IMR-90 (cell line): ENCODE results near the gene FAT2. TPM values are rescaled to one million over a fixed set of nuclear protein-coding genes. Genes with fewer than 3 reads are reported as not detected.

ENCODE experiments used
- ATAC-seq: fragments of 200-7000 bp; cut with Tn5 transposase; 2 replicates; pipeline ENCODE4 v1.9.1; 2020; ENCODE audit warnings: low read depth, mild to moderate bottlenecking, moderate library complexity
- BruUV-seq: library from RNA; stranded (reverse); fragments of 400-500 nt; replicated peaks from 2 replicates; lab custom pipeline; 2021; lab: Mats Ljungman, UMichigan
- CTCF ChIA-PET: fragments of 300-600 bp; formaldehyde crosslinking; extraction: SDS; loops from one replicate; lab custom pipeline; 2021; ENCODE audit warnings: antibody characterized with exemption; lab: Yijun Ruan, JAX
- POLR2A ChIA-PET: fragments of 300-600 bp; sonication (Branson Sonifier 250); formaldehyde crosslinking; loops from one replicate; lab custom pipeline; 2022; ENCODE audit warnings: antibody characterized with exemption; ENCODE audit not compliant: unreplicated experiment; lab: Charles Lee
- DNase-seq: peaks from one replicate; pipeline ENCODE4 v3.0.0; 2013
- H2AFZ ChIP-seq: replicated peaks from 2 replicates; pipeline ENCODE3; 2013; ENCODE audit warnings: low read length, mild to moderate bottlenecking; ENCODE audit not compliant: poor library complexity
- H2AK5ac ChIP-seq: 2 replicates; pipeline ENCODE4 v1.6.1; 2013; ENCODE audit warnings: low read depth, low read length, inconsistent platforms
- H2AK9ac ChIP-seq: replicated peaks from 2 replicates; pipeline ENCODE3; 2013; ENCODE audit warnings: mild to moderate bottlenecking, low read depth, low read length, moderate library complexity; ENCODE audit not compliant: poor library complexity
- H2BK120ac ChIP-seq: 2 replicates; pipeline ENCODE4 v1.6.1; 2013; ENCODE audit warnings: low read depth, low read length, inconsistent platforms
- H2BK15ac ChIP-seq: 3 replicates; pipeline ENCODE4 v1.6.1; 2013; ENCODE audit warnings: low read depth, low read length, inconsistent platforms
- H2BK20ac ChIP-seq: 2 replicates; pipeline ENCODE4 v1.6.1; 2013; ENCODE audit warnings: low read depth, mild to moderate bottlenecking, inconsistent platforms, low read length, moderate library complexity
- H2BK5ac ChIP-seq: 2 replicates; pipeline ENCODE4 v1.6.1; 2013; ENCODE audit warnings: mild to moderate bottlenecking, low read depth, low read length, inconsistent platforms; ENCODE audit not compliant: poor library complexity, severe bottlenecking
- H3K14ac ChIP-seq: replicated peaks from 2 replicates; pipeline ENCODE4 v1.6.1; 2013; ENCODE audit warnings: low read depth, low read length, inconsistent platforms
- H3K18ac ChIP-seq: 2 replicates; pipeline ENCODE4 v1.6.1; 2013; ENCODE audit warnings: low read depth, low read length, control low read depth
- H3K23ac ChIP-seq: 2 replicates; pipeline ENCODE4 v1.6.1; 2013; ENCODE audit warnings: low read depth, low read length, inconsistent platforms
- H3K27ac ChIP-seq: 2 replicates; pipeline ENCODE4 v1.5.1; 2013; ENCODE audit warnings: mild to moderate bottlenecking, control low read depth, low read length; ENCODE audit not compliant: insufficient read depth
- H3K27me3 ChIP-seq: 2 replicates; pipeline ENCODE4 v1.6.1; 2013; ENCODE audit warnings: low read length; ENCODE audit not compliant: control insufficient read depth, insufficient read depth
- H3K36me3 ChIP-seq: 2 replicates; pipeline ENCODE4 v1.6.1; 2013; ENCODE audit warnings: low read length, mixed read lengths; ENCODE audit not compliant: control insufficient read depth, insufficient read depth
- H3K4ac ChIP-seq: 2 replicates; pipeline ENCODE4 v1.6.1; 2013; ENCODE audit warnings: low read depth, low read length, inconsistent platforms
- H3K4me1 ChIP-seq: 2 replicates; pipeline ENCODE4 v1.6.1; 2013; ENCODE audit warnings: low read length, mixed read lengths; ENCODE audit not compliant: control insufficient read depth, insufficient read depth
- H3K4me2 ChIP-seq: 2 replicates; pipeline ENCODE4 v1.6.1; 2013; ENCODE audit warnings: low read depth, mild to moderate bottlenecking, control low read depth, low read length, moderate library complexity
- H3K4me3 ChIP-seq: 2 replicates; pipeline ENCODE4 v1.5.1; 2013; ENCODE audit warnings: low read depth, mild to moderate bottlenecking, control low read depth, low read length, moderate library complexity; ENCODE audit not compliant: insufficient read depth
- H3K56ac ChIP-seq: 2 replicates; pipeline ENCODE4 v1.6.1; 2013; ENCODE audit warnings: low read length, inconsistent platforms; ENCODE audit not compliant: insufficient read depth; ENCODE audit errors: extremely low read depth
- H3K79me1 ChIP-seq, 2 experiments: 2 replicates each; pipeline ENCODE4 v1.6.1; 2013; ENCODE audit warnings: low read length in 2 of 2, inconsistent platforms in 1 of 2, low read depth in 1 of 2
- H3K9ac ChIP-seq: 2 replicates; pipeline ENCODE4 v1.6.1; 2013; ENCODE audit warnings: low read depth, low read length, control low read depth
- H3K9me1 ChIP-seq: 2 replicates; pipeline ENCODE4 v1.6.1; 2013; ENCODE audit warnings: low read length, inconsistent platforms; ENCODE audit not compliant: insufficient read depth
- H3K9me3 ChIP-seq: 2 replicates; pipeline ENCODE4 v1.6.1; 2013; ENCODE audit warnings: low read length; ENCODE audit not compliant: control insufficient read depth, insufficient read depth
- H4K20me1 ChIP-seq: 2 replicates; pipeline ENCODE4 v1.6.1; 2013; ENCODE audit warnings: low read length, inconsistent platforms; ENCODE audit not compliant: insufficient read depth
- H4K5ac ChIP-seq: 2 replicates; pipeline ENCODE4 v1.6.1; 2013; ENCODE audit warnings: mild to moderate bottlenecking, low read depth, low read length, control low read depth
- H4K8ac ChIP-seq, 2 experiments: 2 replicates each; pipeline ENCODE4 v1.6.1; 2013; ENCODE audit warnings: low read depth in 2 of 2, low read length in 2 of 2, control low read depth in 1 of 2, inconsistent platforms in 1 of 2
- H4K91ac ChIP-seq: 2 replicates; pipeline ENCODE4 v1.6.1; 2013; ENCODE audit warnings: low read depth, low read length, inconsistent platforms; ENCODE audit not compliant: insufficient read depth
- BHLHE40 ChIP-seq: fragments of 150-350 bp; IDR thresholded peaks from 2 replicates; pipeline ENCODE4 v1.6.1; 2016; ENCODE audit warnings: mild to moderate bottlenecking, low read depth, low read length
- CEBPB ChIP-seq: IDR thresholded peaks from 2 replicates; pipeline ENCODE4 v1.6.1; 2012; ENCODE audit warnings: low read depth, low read length, improper control_type of control experiment
- CHD1 ChIP-seq: IDR thresholded peaks from 2 replicates; pipeline ENCODE4 v1.6.1; 2012; ENCODE audit warnings: low read depth, low read length, improper control_type of control experiment
- FOS ChIP-seq: fragments of 150-350 bp; IDR thresholded peaks from 2 replicates; pipeline ENCODE4 v1.6.1; 2016; ENCODE audit warnings: low read depth, low read length
- MAFK ChIP-seq: IDR thresholded peaks from 2 replicates; pipeline ENCODE4 v1.6.1; 2012; ENCODE audit warnings: low read depth, low read length, improper control_type of control experiment
- MAZ ChIP-seq: IDR thresholded peaks from 2 replicates; pipeline ENCODE4 v1.6.1; 2012; ENCODE audit warnings: low read depth, mild to moderate bottlenecking, low read length, improper control_type of control experiment, moderate library complexity, borderline replicate concordance
- MXI1 ChIP-seq: IDR thresholded peaks from 2 replicates; pipeline ENCODE4 v1.6.1; 2012; ENCODE audit warnings: low read depth, mild to moderate bottlenecking, low read length, moderate library complexity, borderline replicate concordance
- NFE2L2 ChIP-seq: fragments of 150-350 bp; IDR thresholded peaks from 2 replicates; pipeline ENCODE4 v1.6.1; 2016; ENCODE audit warnings: low read depth, mild to moderate bottlenecking, low read length
- POLR2A ChIP-seq: IDR thresholded peaks from 2 replicates; pipeline ENCODE4 v1.6.1; 2012; ENCODE audit warnings: mild to moderate bottlenecking, low read depth, low read length
- RAD21 ChIP-seq: IDR thresholded peaks from 2 replicates; pipeline ENCODE4 v1.6.1; 2012; ENCODE audit warnings: low read length, improper control_type of control experiment
- RCOR1 ChIP-seq: IDR thresholded peaks from 2 replicates; pipeline ENCODE4 v1.6.1; 2012; ENCODE audit warnings: mild to moderate bottlenecking, low read length, improper control_type of control experiment; ENCODE audit not compliant: insufficient replicate concordance
- RFX5 ChIP-seq: IDR thresholded peaks from 2 replicates; pipeline ENCODE4 v1.8.0; 2012; ENCODE audit warnings: low read depth, mild to moderate bottlenecking, low read length, moderate library complexity
- SMC3 ChIP-seq: fragments of 150-350 bp; IDR thresholded peaks from 2 replicates; pipeline ENCODE4 v1.6.1; 2016; ENCODE audit warnings: low read depth, mild to moderate bottlenecking, antibody characterized with exemption, low read length, moderate library complexity
- WGBS, 2 experiments: methylation state at CpG; one replicate each; pipeline versions ENCODE4 v1.1.5 to v1.1.7; 2013; ENCODE audit warnings: missing lambda C conversion rate in 2 of 2; ENCODE audit not compliant: insufficient read length in 1 of 2; ENCODE audit errors: extremely low coverage in 2 of 2; 5-methylcytosine and 5-hydroxymethylcytosine counted together
- dilution Hi-C: fragments of 300-500 bp; cut with HindIII; formaldehyde crosslinking; loops from one replicate; pipeline ENCODE4 v1.14.3; 2018; ENCODE audit warnings: low sequenced_read_pairs; ENCODE audit not compliant: unreplicated experiment
- in situ Hi-C: fragments of 300-500 bp; cut with MboI; formaldehyde crosslinking; loops from 3 replicates; pipeline ENCODE4 v1.14.3; 2019; ENCODE audit warnings: low sequenced_read_pairs, inconsistent platforms, mixed read lengths
- intact Hi-C: fragments of 100-400 bp; cut with micrococcal nuclease; formaldehyde crosslinking; loops from 2 replicates; pipeline ENCODE4 v1.10.0; 2022
- polyA plus RNA-seq, 3 experiments: library from polyadenylated mRNA; depleted of rRNA; stranded (reverse); fragments of >200 nt; gene quantifications; 2 replicates each; pipeline ENCODE4 v1.2.3, GENCODE V29; 2012; ENCODE audit warnings: low replicate concordance in 1 of 3
- total RNA-seq: library from RNA; depleted of rRNA; stranded (reverse); fragments of >200 nt; gene quantifications from 2 replicates; pipeline ENCODE4 v1.2.3, GENCODE V29; 2012
- TF ChIP-seq, protein P1 (sequence below): fragments of 150-350 bp; IDR thresholded peaks from 2 replicates; pipeline ENCODE4 v1.6.1; 2016; ENCODE audit warnings: low read depth, mild to moderate bottlenecking, low read length, moderate library complexity, borderline replicate concordance
- TF ChIP-seq, protein P2 (sequence below): conservative IDR thresholded peaks from 2 replicates; pipeline ENCODE4 v1.5.1; 2012; ENCODE audit warnings: mild to moderate bottlenecking, low read depth, low read length, improper control_type of control experiment
- TF ChIP-seq, protein P3 (sequence below): fragments of 150-350 bp; IDR thresholded peaks from 2 replicates; pipeline ENCODE4 v1.6.1; 2017; ENCODE audit warnings: mild to moderate bottlenecking, antibody characterized with exemption, low read length, low read depth

Gene FAT2
- total and polyA plus RNA-seq, 2 of the 4 experiments (the other 2 are of a cell fraction): under 0.01 to 0.03 TPM

DNA sequence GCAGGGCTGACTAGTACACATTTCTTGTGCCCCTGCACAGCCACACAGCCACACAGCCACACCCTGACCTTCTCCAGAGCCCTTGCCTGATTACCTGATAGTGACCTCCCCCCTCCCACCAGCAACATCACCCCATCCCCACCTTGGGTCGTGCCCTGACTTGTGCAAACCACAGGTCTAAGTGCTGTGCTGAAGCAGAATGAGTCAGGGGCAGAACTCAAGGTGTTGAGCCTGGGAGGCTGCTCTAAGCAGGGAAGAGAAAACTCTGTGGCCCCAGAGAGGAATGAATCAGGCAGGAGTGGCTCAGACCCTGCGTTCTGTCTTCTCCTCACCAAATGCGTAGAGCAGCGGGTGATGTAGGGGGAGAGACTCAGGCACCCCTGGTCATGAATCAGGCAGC lies 24.3 kb upstream of the FAT2 start:
- no peak for ATAC-seq
- dilution Hi-C loops: no loop called here

More for the DNA sequence above, 24.3 kb upstream of the FAT2 start:
- TF ChIP-seq MAZ: no peak
- TF ChIP-seq MXI1: no peak
- TF ChIP-seq CEBPB: no peak
- no peak for TF ChIP-seq SMC3
- TF ChIP-seq, protein P1, sequence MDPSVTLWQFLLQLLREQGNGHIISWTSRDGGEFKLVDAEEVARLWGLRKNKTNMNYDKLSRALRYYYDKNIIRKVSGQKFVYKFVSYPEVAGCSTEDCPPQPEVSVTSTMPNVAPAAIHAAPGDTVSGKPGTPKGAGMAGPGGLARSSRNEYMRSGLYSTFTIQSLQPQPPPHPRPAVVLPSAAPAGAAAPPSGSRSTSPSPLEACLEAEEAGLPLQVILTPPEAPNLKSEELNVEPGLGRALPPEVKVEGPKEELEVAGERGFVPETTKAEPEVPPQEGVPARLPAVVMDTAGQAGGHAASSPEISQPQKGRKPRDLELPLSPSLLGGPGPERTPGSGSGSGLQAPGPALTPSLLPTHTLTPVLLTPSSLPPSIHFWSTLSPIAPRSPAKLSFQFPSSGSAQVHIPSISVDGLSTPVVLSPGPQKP: no peak
- TF ChIP-seq CHD1: no peak
- TF ChIP-seq BHLHE40: no peak
- TF ChIP-seq, protein P2, sequence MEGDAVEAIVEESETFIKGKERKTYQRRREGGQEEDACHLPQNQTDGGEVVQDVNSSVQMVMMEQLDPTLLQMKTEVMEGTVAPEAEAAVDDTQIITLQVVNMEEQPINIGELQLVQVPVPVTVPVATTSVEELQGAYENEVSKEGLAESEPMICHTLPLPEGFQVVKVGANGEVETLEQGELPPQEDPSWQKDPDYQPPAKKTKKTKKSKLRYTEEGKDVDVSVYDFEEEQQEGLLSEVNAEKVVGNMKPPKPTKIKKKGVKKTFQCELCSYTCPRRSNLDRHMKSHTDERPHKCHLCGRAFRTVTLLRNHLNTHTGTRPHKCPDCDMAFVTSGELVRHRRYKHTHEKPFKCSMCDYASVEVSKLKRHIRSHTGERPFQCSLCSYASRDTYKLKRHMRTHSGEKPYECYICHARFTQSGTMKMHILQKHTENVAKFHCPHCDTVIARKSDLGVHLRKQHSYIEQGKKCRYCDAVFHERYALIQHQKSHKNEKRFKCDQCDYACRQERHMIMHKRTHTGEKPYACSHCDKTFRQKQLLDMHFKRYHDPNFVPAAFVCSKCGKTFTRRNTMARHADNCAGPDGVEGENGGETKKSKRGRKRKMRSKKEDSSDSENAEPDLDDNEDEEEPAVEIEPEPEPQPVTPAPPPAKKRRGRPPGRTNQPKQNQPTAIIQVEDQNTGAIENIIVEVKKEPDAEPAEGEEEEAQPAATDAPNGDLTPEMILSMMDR: no peak
- TF ChIP-seq MAFK: no peak
- TF ChIP-seq POLR2A: no peak
- TF ChIP-seq FOS: no peak
- no peak for TF ChIP-seq RAD21
- TF ChIP-seq NFE2L2: no peak
- TF ChIP-seq, protein P3, sequence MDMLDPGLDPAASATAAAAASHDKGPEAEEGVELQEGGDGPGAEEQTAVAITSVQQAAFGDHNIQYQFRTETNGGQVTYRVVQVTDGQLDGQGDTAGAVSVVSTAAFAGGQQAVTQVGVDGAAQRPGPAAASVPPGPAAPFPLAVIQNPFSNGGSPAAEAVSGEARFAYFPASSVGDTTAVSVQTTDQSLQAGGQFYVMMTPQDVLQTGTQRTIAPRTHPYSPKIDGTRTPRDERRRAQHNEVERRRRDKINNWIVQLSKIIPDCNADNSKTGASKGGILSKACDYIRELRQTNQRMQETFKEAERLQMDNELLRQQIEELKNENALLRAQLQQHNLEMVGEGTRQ: no peak
- no peak for TF ChIP-seq RFX5
- TF ChIP-seq RCOR1: no peak
- H2AFZ ChIP-seq: no peak overlapping the region
- H3K36me3 ChIP-seq: no peaks in the 10 kb centered on the region
- no peak overlapping the region for H2BK20ac ChIP-seq
- 0 out of 2 replicates have a peak, but pooled peaks cover 1% of the 10 kb centered on the region for H3K9me3 ChIP-seq
- no peak overlapping the region for H2BK5ac ChIP-seq
- no peak overlapping the region for H3K18ac ChIP-seq
- in situ Hi-C loops: no loop called here
- WGBS, 2 experiments: no CpG with 5 or more reads among the region's 4 CpGs
- no peaks in the 10 kb centered on the region for H3K9me1 ChIP-seq
- no peak overlapping the region for H4K91ac ChIP-seq
- H3K27me3 ChIP-seq: peaks cover 14% of the 10 kb centered on the region; the same call in 1 of the 2 replicates
- H2AK5ac ChIP-seq: no peak overlapping the region
- no peak overlapping the region for H3K14ac ChIP-seq
- no peak overlapping the region for H3K4me2 ChIP-seq
- H3K4ac ChIP-seq: no peak overlapping the region; the same call in 1 of the 2 replicates
- H4K20me1 ChIP-seq: no peaks in the 10 kb centered on the region
- no peak for DNase-seq
- no peak overlapping the region for H3K27ac ChIP-seq
- H3K23ac ChIP-seq: no peak overlapping the region
- ChIA-PET POLR2A (no interaction called here), CTCF (no interaction called here)
- H2BK15ac ChIP-seq: no peak overlapping the region
- H3K4me1 ChIP-seq: no peaks in the 10 kb centered on the region
- no peak overlapping the region for H2BK120ac ChIP-seq
- H3K56ac ChIP-seq: no peak overlapping the region
- H4K8ac ChIP-seq: no peak overlapping the region
- H4K5ac ChIP-seq: no peak overlapping the region
- H3K4me3 ChIP-seq: no peak overlapping the region
- BruUV-seq: no TSS peak
- H3K9ac ChIP-seq: no peak overlapping the region
- H3K79me1 ChIP-seq: no peaks in the 10 kb centered on the region
- intact Hi-C loops: no loop called here
- H2AK9ac ChIP-seq: no peak overlapping the region
